NCI-H2107 treated with DMSO at 0.1 percent for 48 hours (cell line): Measurements from ENCODE around the gene GGT1.
"Not testable (repeated sequence)": the region's sequence is repeated elsewhere in the genome, so short reads cannot be mapped to it uniquely, and the experiment has no call there.

ENCODE experiments used
- DNase-seq: peaks from one replicate; lab custom pipeline; 2025; ENCODE audit not compliant: unreplicated experiment; lab: John Stamatoyannopoulos, UW

GGT1 gene

GRCh38 chr22:24633231-24634023, 30.4 kb downstream of the GGT1 start:
- DNase-seq: not testable (repeated sequence)

- DNase-seq: not testable (repeated sequence)
Observed at GRCh38 chr22:24634776-24635389, 31.9 kb downstream of the GGT1 start.

GRCh38 chr22:24636513-24636912, 33.5 kb downstream of the GGT1 start:
- not testable (repeated sequence) for DNase-seq

- DNase-seq: not testable (repeated sequence)
Observed at GRCh38 chr22:24642307-24642706, 39.3 kb downstream of the GGT1 start.

GRCh38 chr22:24644409-24644808, 41.4 kb downstream of the GGT1 start:
- not testable (repeated sequence) for DNase-seq

GRCh38 chr22:24645408-24646399, 42.7 kb downstream of the GGT1 start:
- not testable (repeated sequence) for DNase-seq

- DNase-seq: not testable (repeated sequence)
Observed at GRCh38 chr22:24646756-24647155, 43.8 kb downstream of the GGT1 start.

GRCh38 chr22:24649371-24649770, 46.4 kb downstream of the GGT1 start:
- DNase-seq: not testable (repeated sequence)

- DNase-seq: not testable (repeated sequence)
Observed at GRCh38 chr22:24650884-24651283, 47.9 kb downstream of the GGT1 start.

GRCh38 chr22:24665395-24665794, 62.4 kb downstream of the GGT1 start:
- DNase-seq: not testable (repeated sequence)

GRCh38 chr22:24667904-24668303, 64.9 kb downstream of the GGT1 start:
- not testable (repeated sequence) for DNase-seq

GRCh38 chr22:24672532-24672931, 69.5 kb downstream of the GGT1 start:
- DNase-seq: not testable (repeated sequence)
